Esophagus squamous epithelium (tissue), 4 donors: Measurements from ENCODE around the gene GSK3B.
"Not testable (repeated sequence)": the region's sequence is repeated elsewhere in the genome, so short reads cannot be mapped to it uniquely, and the experiment has no call there.

Experiments
- POLR2A ChIP-seq, 4 donors: fragments of 450-650 bp; IDR thresholded peaks; one replicate each; pipeline ENCODE4 v1.6.1; 2017; ENCODE audit warnings: antibody characterized with exemption in 4 of 4, mild to moderate bottlenecking in 4 of 4, moderate library complexity in 3 of 4
- TF ChIP-seq, protein P1 (sequence below), 6 experiments: fragments of 450-650 bp in 4 of 6; fragments of 200-600 bp in 2 of 6; sonication (generic) in 2 of 6; IDR thresholded peaks; one replicate each; pipeline ENCODE4 v1.5.1; 2016 to 2019; ENCODE audit warnings: antibody characterized with exemption in 6 of 6, mild to moderate bottlenecking in 4 of 6, moderate library complexity in 4 of 6

DNA sequence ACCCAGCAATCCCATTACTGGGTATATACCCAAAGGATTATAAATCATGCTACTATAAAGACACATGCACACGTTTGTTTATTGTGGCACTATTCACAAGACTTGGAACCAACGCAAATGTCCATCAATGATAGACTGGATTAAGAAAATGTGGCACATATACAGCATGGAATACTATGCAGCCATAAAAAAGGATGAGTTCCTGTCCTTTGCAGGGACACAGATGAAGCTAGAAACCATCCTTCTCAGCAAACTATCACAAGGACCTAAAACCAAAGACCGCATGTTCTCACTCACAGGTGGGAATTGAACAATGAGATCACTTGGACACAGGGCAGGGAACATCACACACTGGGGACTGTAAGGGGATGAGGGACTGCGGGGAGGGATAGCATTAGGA, 107.4 kb downstream of the GSK3B start:
- not testable (repeated sequence) for TF ChIP-seq POLR2A (IDR thresholded peaks at IDR 0.05)
- TF ChIP-seq, protein P1, sequence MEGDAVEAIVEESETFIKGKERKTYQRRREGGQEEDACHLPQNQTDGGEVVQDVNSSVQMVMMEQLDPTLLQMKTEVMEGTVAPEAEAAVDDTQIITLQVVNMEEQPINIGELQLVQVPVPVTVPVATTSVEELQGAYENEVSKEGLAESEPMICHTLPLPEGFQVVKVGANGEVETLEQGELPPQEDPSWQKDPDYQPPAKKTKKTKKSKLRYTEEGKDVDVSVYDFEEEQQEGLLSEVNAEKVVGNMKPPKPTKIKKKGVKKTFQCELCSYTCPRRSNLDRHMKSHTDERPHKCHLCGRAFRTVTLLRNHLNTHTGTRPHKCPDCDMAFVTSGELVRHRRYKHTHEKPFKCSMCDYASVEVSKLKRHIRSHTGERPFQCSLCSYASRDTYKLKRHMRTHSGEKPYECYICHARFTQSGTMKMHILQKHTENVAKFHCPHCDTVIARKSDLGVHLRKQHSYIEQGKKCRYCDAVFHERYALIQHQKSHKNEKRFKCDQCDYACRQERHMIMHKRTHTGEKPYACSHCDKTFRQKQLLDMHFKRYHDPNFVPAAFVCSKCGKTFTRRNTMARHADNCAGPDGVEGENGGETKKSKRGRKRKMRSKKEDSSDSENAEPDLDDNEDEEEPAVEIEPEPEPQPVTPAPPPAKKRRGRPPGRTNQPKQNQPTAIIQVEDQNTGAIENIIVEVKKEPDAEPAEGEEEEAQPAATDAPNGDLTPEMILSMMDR (IDR thresholded peaks at IDR 0.05), result not testable (repeated sequence)
